WI38 (cell line): ENCODE data around the gene RHOH.

Experiments
- H3K4me3 ChIP-seq: 2 replicates; pipeline ENCODE4 v1.5.1; 2011; ENCODE audit warnings: low read depth, mild to moderate bottlenecking, control low read depth, low read length
- TF ChIP-seq, protein P1 (sequence below): IDR thresholded peaks from 2 replicates; pipeline ENCODE4 v1.5.1; 2012; ENCODE audit warnings: low read depth, mild to moderate bottlenecking, control low read depth, low read length

RHOH gene

DNA sequence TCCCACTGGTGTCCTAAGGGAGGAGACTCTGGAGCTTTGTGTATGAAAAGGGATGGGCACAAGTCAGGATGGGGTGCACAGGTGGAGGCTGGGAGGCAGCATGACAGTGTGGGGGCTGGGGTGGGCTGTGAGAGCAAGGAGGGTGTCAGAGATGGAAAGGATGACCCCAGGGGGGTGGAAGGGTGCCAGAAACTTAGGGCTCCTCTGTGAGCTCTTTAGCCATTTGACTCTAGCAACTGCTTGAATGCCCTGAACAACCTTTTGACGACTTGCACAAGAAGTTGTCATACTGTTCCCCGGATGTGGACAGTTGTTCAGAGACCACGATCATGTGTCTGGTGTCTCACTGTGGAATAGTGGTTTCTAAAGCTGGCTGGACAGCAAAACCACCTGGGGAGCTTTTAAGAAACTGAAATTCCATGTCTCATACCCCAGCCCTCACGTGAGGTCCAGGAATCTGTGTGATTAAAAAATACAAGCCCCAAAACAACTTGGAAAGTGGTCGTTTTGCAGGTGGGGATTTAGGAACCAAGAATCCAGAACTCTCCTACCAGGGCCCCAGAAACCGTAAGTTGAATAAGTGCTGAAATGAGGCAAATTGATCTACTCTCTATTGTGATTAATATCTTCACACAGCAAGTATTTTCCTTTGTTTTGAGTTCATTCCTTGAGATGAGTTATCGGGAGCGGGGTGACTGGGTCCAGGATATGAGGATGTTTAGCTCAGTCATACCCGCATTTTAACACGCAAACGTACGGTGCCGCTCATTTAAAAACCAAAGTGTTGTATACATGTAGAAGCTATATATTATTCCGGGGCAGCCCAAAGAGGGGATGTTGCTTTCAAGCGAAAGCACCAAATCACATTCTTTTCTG, 3.4 kb downstream of the RHOH start:
- H3K4me3 ChIP-seq, result no peak overlapping the region
- TF ChIP-seq, protein P1, sequence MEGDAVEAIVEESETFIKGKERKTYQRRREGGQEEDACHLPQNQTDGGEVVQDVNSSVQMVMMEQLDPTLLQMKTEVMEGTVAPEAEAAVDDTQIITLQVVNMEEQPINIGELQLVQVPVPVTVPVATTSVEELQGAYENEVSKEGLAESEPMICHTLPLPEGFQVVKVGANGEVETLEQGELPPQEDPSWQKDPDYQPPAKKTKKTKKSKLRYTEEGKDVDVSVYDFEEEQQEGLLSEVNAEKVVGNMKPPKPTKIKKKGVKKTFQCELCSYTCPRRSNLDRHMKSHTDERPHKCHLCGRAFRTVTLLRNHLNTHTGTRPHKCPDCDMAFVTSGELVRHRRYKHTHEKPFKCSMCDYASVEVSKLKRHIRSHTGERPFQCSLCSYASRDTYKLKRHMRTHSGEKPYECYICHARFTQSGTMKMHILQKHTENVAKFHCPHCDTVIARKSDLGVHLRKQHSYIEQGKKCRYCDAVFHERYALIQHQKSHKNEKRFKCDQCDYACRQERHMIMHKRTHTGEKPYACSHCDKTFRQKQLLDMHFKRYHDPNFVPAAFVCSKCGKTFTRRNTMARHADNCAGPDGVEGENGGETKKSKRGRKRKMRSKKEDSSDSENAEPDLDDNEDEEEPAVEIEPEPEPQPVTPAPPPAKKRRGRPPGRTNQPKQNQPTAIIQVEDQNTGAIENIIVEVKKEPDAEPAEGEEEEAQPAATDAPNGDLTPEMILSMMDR, result no peak

DNA sequence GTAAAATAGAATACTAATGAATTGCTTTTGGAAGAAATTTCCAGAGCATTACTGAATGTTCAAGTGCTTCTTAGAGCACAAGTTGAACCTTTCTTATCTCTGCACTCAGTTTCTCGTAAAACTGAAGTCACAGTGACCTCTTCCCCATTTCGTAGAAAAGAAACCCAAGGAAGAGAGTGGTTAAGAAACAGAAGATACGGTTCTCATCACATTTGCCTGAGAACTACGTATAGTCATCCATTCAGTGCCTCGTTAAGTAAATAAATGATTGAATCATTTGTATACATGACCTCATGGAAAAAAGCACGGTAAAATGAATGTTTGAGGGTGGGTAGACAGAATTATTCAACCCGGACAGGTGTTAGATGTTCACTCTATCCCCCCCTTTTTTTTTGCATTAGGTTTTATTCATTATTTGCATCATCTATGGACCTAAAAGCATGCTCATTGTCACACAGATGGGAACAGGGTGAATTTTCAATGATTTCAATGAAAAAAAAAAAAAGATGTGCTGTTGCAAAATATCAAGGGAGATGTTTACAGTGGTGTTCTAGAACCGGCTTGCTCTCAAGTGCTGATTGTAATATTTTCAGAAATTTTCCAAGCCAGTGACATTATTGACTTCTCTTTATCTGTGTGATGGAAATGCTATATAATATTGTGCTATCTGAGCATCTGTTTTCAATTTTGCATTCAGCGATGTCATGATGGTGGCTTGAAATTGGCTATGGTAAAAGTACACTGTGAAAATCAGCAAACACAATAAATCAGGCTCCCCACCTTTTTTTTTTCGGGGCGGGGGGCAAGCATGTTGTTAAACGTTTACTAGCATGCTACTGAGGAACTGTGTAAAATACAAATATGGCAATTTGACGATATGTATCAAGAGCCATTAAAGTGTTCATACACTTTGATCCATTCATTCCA, 4.3 kb downstream of the RHOH start:
- TF ChIP-seq, protein P1, result no peak
- H3K4me3 ChIP-seq, result no peak overlapping the region

DNA sequence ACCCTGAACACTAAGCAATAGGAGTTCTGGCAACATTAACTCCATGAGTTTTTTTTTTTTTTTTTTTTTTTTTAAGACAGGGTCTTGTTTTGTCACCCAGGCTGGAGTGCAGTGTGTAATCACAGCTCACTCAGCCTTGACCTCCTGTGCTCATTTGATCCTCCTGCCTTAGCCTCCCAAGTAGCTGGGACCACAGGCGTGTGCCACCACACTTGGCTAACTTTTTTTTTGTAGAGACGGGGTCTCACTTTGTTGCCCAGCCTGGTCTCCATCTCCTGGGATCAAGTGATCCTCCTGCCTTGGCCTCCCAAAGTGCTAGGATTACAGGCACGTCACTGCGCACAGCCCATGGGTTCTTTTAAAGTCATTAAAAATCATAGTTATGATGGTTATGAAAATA, 5.1 kb downstream of the RHOH start:
- H3K4me3 ChIP-seq, result no peak overlapping the region
- TF ChIP-seq, protein P1, result no peak

DNA sequence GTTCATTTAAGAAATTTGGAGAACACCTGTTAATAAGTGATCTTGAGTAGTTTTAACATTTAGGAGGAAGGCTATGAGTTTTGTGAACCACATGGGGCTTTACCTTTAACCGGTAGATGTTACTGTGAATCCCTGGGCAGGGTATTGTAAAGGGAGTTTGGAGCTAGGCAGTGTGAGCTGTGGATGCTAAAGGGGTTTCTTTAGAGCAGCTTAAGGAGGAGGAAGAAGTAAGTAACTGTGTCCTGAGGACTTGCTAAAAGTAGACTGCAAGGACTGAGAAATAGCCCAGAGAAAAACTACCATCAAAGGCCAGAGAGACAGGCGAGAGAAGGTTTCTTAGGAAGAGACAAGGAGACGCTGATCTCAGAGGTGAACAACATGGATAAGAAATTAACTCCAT, 5.6 kb downstream of the RHOH start:
- TF ChIP-seq, protein P1, result no peak
- no peak overlapping the region for H3K4me3 ChIP-seq

DNA sequence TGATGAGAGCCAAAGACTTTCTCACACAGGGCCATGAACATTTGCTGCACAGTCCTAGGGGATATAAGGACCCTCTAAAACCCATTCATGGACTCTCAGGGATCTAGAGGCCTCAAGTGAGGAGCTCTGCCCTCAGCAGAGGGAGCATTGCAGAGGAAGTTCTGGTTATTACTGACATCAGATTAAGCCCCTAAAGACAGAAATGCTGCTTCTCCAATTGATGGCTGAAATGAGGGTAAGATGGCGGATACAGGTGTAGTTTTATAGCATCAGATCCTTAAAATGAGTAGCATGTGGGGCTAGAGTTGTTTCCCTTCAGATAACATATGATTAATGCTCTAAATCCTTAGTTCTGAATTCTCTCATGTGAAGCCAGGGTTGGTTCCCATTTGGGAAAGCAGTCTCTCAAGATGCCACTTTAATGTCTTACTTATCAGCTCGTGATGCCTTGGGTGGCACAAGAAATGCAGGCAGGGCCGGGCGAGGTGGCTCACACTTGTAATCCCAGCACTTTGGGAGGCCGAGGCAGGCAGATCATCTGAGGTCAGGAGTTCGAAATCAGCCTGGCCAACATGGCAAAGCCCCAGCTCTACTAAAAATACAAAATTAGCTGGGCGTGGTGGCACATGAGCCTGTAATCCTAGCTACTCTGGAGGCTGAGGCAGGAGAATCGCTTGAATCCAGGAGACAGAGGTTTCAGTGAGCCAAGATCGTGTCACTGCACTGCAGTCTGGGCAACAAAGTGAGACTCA, 7.9 kb downstream of the RHOH start:
- TF ChIP-seq, protein P1, result no peak
- H3K4me3 ChIP-seq, result no peak overlapping the region

DNA sequence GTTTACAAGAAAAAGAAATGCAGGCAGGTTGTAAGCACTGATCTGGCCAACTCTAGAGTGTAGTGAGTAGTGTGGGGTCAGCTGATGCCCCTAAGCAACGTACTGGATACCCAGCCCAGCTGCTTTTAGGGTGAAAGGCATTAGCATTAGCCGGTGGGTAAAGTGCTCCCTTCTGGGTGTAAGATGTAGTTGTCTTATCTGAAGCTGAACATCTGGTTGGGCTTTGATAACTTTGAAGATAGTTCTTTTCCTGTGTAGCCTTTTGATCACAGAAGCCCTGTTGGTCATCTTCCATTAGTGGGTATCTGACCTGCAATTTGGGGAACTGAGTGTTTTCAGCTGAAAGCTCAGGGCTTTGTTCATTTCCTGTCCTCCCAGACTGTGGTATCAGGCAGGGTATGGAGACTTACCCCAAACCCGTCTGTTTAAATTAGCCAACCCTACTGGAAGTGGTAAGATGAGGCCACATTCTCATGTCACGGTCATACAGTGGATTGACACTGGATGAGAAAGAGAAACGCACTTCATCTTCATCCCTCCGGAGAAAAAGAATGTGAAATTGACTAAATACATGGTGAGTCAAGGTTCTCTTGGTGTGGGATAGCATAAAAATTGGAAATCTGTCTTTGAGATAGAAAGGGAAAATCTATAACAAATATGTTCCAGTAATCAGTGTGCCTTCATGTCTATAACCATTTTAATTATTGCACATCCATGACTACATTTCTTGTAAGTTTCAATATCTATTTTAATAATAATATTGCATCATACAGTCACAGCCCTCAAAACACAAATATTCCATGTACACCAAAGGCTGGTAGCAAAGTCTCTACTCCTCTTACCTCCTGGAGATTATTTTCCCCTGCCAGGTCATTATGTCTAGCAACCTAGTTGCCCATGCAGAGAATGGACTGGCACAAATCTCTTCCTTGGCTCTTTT, 8.7 kb downstream of the RHOH start:
- H3K4me3 ChIP-seq, result no peak overlapping the region
- TF ChIP-seq, protein P1, result no peak
